LoVo (cell line): ENCODE data around the gene B3GNT2.
"Not testable (repeated sequence)": the region's sequence is repeated elsewhere in the genome, so short reads cannot be mapped to it uniquely, and the experiment has no call there.

Experiments used
- DNase-seq: peaks from one replicate; pipeline ENCODE4 v3.0.0-alpha.2; 2016; ENCODE audit warnings: low spot score

Gene B3GNT2

GRCh38 chr2:62185475-62186155, 10.3 kb upstream of the B3GNT2 start:
- DNase-seq: no peak

- DNase-seq: no peak
These were observed 9.6 kb upstream of the B3GNT2 start for GRCh38 chr2:62186156-62186905.

GRCh38 chr2:62187246-62187645, 8.7 kb upstream of the B3GNT2 start:
- no peak for DNase-seq

- no peak for DNase-seq
These were observed 7.5 kb upstream of the B3GNT2 start for GRCh38 chr2:62188416-62188815.

- DNase-seq: no peak
These were observed 6.7 kb upstream of the B3GNT2 start for GRCh38 chr2:62189196-62189595.

GRCh38 chr2:62192811-62193210, 3.1 kb upstream of the B3GNT2 start:
- DNase-seq: no peak

- DNase-seq: no peak
These were observed 1.1 kb upstream of the B3GNT2 start for GRCh38 chr2:62194558-62195420.

- DNase-seq: peak; percentile 26
These were observed 475 bp downstream of the B3GNT2 start for GRCh38 chr2:62196278-62196901.

GRCh38 chr2:62197011-62197924, 1.4 kb downstream of the B3GNT2 start:
- DNase-seq: peak; percentile 22

GRCh38 chr2:62197925-62198633, 2.2 kb downstream of the B3GNT2 start:
- no peak for DNase-seq

- not testable (repeated sequence) for DNase-seq
These were observed 2.9 kb downstream of the B3GNT2 start for GRCh38 chr2:62198854-62199253.

- DNase-seq: no peak
These were observed 3.6 kb downstream of the B3GNT2 start for GRCh38 chr2:62199392-62200125.

- no peak for DNase-seq
These were observed 4.5 kb downstream of the B3GNT2 start for GRCh38 chr2:62200291-62200841.

GRCh38 chr2:62200868-62201267, 5.0 kb downstream of the B3GNT2 start:
- no peak for DNase-seq

- no peak for DNase-seq
These were observed 5.4 kb downstream of the B3GNT2 start for GRCh38 chr2:62201307-62201706.

GRCh38 chr2:62202019-62202722, 6.3 kb downstream of the B3GNT2 start:
- no peak for DNase-seq

- DNase-seq: no peak
These were observed 6.8 kb downstream of the B3GNT2 start for GRCh38 chr2:62202729-62203128.

- DNase-seq: no peak
These were observed 7.5 kb downstream of the B3GNT2 start for GRCh38 chr2:62203459-62203858.

GRCh38 chr2:62204998-62205496, 9.1 kb downstream of the B3GNT2 start:
- no peak for DNase-seq
